ENCODE measurements around the gene PRM2.

GRCh38 chr16:11319529-11320146, 43.4 kb upstream of the PRM2 start:
- TF ChIP-seq CTCF (IDR thresholded peaks at IDR 0.05) (no peak), POLR2A (IDR thresholded peaks at IDR 0.05) (no peak)

Data from gastroesophageal sphincter (tissue), 3 donors.